Fibroblast of lung (primary cell): Measurements from ENCODE around the gene CSF2. TPM values are rescaled to one million over a fixed set of nuclear protein-coding genes. Genes with fewer than 3 reads are reported as not detected.
A peak's percentile ranks its signal among the peaks of the same experiment; 100 is the strongest.

Experiments
- DNase-seq, 2 donors: peaks; one replicate each; pipeline versions ENCODE4 v3.0.0 to v3.0.0-alpha.2; 2010; ENCODE audit warnings: low read depth in 2 of 2
- H2AFZ ChIP-seq: 2 replicates; pipeline ENCODE4 v1.5.1; 2012; ENCODE audit warnings: low read length, control low read depth, inconsistent platforms
- H3K27ac ChIP-seq: 2 replicates; pipeline ENCODE4 v1.5.1; 2011; ENCODE audit warnings: low read length, control low read depth; ENCODE audit not compliant: insufficient read depth
- H3K27me3 ChIP-seq: 2 replicates; pipeline ENCODE4 v1.5.1; 2011; ENCODE audit warnings: mild to moderate bottlenecking, low read length; ENCODE audit not compliant: control insufficient read depth, insufficient read depth
- H3K36me3 ChIP-seq: 2 replicates; pipeline ENCODE4 v1.5.1; 2011; ENCODE audit warnings: low read length; ENCODE audit not compliant: control insufficient read depth, insufficient read depth
- H3K4me1 ChIP-seq: 2 replicates; pipeline ENCODE4 v1.5.1; 2011; ENCODE audit warnings: low read length; ENCODE audit not compliant: control insufficient read depth, insufficient read depth; ENCODE audit errors: extremely low read depth
- H3K4me2 ChIP-seq: 2 replicates; pipeline ENCODE4 v1.5.1; 2011; ENCODE audit warnings: low read length, control low read depth; ENCODE audit not compliant: insufficient read depth; ENCODE audit errors: extremely low read depth
- H3K4me3 ChIP-seq, 4 experiments: fragments of 200-600 bp in 1 of 4; sonication (generic) in 1 of 4; replicated peaks in 1 of 4; 2 replicates each; pipeline ENCODE4 v1.5.1; 2011 to 2016; ENCODE audit warnings: low read length in 4 of 4, low read depth in 3 of 4, mild to moderate bottlenecking in 3 of 4, control low read depth in 2 of 4, inconsistent platforms in 1 of 4, mixed read lengths in 1 of 4; ENCODE audit not compliant: insufficient read depth in 1 of 4; ENCODE audit errors: control extremely low read depth in 1 of 4
- H3K79me2 ChIP-seq: 2 replicates; pipeline ENCODE4 v1.5.1; 2012; ENCODE audit warnings: mild to moderate bottlenecking, low read length, inconsistent platforms; ENCODE audit not compliant: control insufficient read depth, insufficient read depth
- H3K9ac ChIP-seq: 2 replicates; pipeline ENCODE4 v1.5.1; 2011; ENCODE audit warnings: mild to moderate bottlenecking, low read length, control low read depth; ENCODE audit not compliant: insufficient read depth
- H3K9me3 ChIP-seq: 2 replicates; pipeline ENCODE4 v1.5.1; 2012; ENCODE audit warnings: low read depth, low read length; ENCODE audit not compliant: control insufficient read depth, insufficient read depth
- H4K20me1 ChIP-seq: 2 replicates; pipeline ENCODE4 v1.5.1; 2011; ENCODE audit warnings: low read length; ENCODE audit not compliant: control insufficient read depth, insufficient read depth; ENCODE audit errors: extremely low read depth
- CTCF ChIP-seq, 2 donors: IDR thresholded peaks in 1 of 2; conservative IDR thresholded peaks in 1 of 2; 1 replicate in 1 of 2; 2 replicates in 1 of 2; pipeline ENCODE4 v1.5.1; 2011 to 2012; ENCODE audit warnings: low read length in 2 of 2, control low read depth in 1 of 2, inconsistent platforms in 1 of 2, low read depth in 1 of 2, mild to moderate bottlenecking in 1 of 2
- EZH2 ChIP-seq: IDR thresholded peaks from 2 replicates; pipeline ENCODE4 v1.5.1; 2012; ENCODE audit warnings: low read length, control low read depth, mild to moderate bottlenecking; ENCODE audit errors: missing control alignments
- polyA plus RNA-seq, 2 donors: library from polyadenylated mRNA; depleted of rRNA in 1 of 2; stranded (reverse) in 1 of 2; unstranded in 1 of 2; fragments of >200 nt; gene quantifications; 2 replicates each; pipeline ENCODE4 v1.2.1, GENCODE V29; 2011 to 2012; ENCODE audit warnings: missing spikeins in 1 of 2
- total RNA-seq: library from RNA; depleted of rRNA; stranded (reverse); fragments of >200 nt; gene quantifications from 2 replicates; pipeline ENCODE4 v1.2.1, GENCODE V29; 2014

The CSF2 gene
- total and polyA plus RNA-seq, 2 donors (not counting 1 experiment from before 2014, with no cell fraction given): 0.09 to 0.66 TPM

DNA sequence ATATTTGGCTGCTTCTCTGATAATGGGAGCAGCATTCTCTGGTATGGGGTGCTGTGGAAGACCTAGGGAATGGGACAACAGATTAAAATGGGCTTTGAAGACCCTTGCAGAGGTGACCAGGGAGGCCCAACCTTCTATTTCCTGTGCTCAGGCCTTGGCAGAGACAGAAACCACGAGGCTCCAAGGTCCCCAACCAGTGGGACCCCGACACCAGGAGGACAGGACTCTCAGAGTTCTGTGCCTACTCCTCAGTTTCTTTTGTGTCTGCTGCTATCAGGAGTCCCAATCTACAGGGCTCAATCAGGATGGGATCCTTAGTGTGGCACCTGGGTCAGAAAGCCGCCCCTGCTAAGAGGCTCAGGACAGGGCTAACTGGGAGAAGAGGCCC, 29.3 kb downstream of the CSF2 start:
- peaks cover 23% of the 10 kb centered on the region for H3K4me1 ChIP-seq
- no peak overlapping the region for H2AFZ ChIP-seq

GRCh38 chr5:132103332-132103951, 29.9 kb downstream of the CSF2 start:
- H3K4me2 ChIP-seq: peak overlapping the region; percentile 82
- peak overlapping the region; percentile 95 for H2AFZ ChIP-seq

More for the DNA sequence above, 29.3 kb downstream of the CSF2 start:
- Histone ChIP-seq H3K4me2 (no peak overlapping the region), H3K36me3 (no peaks in the 10 kb centered on the region), H3K27ac (peak overlapping the region; percentile 98), H3K9ac (peak overlapping the region; percentile 35), H4K20me1 (no peaks in the 10 kb centered on the region), H3K9me3 (no peaks in the 10 kb centered on the region), H3K79me2 (no peaks in the 10 kb centered on the region), H3K27me3 (no peaks in the 10 kb centered on the region), H3K4me3 (no peak overlapping the region)
- DNase-seq: no peak
- TF ChIP-seq CTCF (conservative IDR thresholded peaks at IDR 0.05 in 1 of 2, IDR thresholded peaks at IDR 0.05 in 1 of 2; ENCODE audit: low read depth in 1 of 2, low read length in 2 of 2) (no peak), EZH2 (no peak)

GRCh38 chr5:132103969-132104391, 30.4 kb downstream of the CSF2 start:
- Histone ChIP-seq H3K27ac (peak overlapping the region; percentile 98), H3K4me3 (no peak overlapping the region), H3K4me2 (peak overlapping the region; percentile 82), H3K4me1 (peaks cover 22% of the 10 kb centered on the region), H3K27me3 (no peaks in the 10 kb centered on the region), H3K9ac (peak overlapping the region; percentile 30), H3K79me2 (no peaks in the 10 kb centered on the region), H2AFZ (no peak overlapping the region), H3K36me3 (no peaks in the 10 kb centered on the region), H4K20me1 (no peaks in the 10 kb centered on the region), H3K9me3 (no peaks in the 10 kb centered on the region)
- no peak for TF ChIP-seq CTCF (conservative IDR thresholded peaks at IDR 0.05 in 1 of 2, IDR thresholded peaks at IDR 0.05 in 1 of 2; ENCODE audit: low read depth in 1 of 2, low read length in 2 of 2)
- TF ChIP-seq EZH2: no peak
- peak in 1 of 2 donors; percentile 9 for DNase-seq

More at GRCh38 chr5:132103332-132103951, 29.9 kb downstream of the CSF2 start:
- H3K36me3 ChIP-seq: no peaks in the 10 kb centered on the region
- H4K20me1 ChIP-seq: no peaks in the 10 kb centered on the region
- DNase-seq: peak; percentile 93 to 95
- peak in 1 of 2 donors; percentile 7 for TF ChIP-seq CTCF (conservative IDR thresholded peaks at IDR 0.05 in 1 of 2, IDR thresholded peaks at IDR 0.05 in 1 of 2; ENCODE audit: low read depth in 1 of 2, low read length in 2 of 2)
- TF ChIP-seq EZH2: no peak
- no peak overlapping the region for H3K4me3 ChIP-seq
- no peaks in the 10 kb centered on the region for H3K79me2 ChIP-seq
- peak overlapping the region; percentile 98 for H3K27ac ChIP-seq
- no peaks in the 10 kb centered on the region for H3K27me3 ChIP-seq
- no peaks in the 10 kb centered on the region for H3K9me3 ChIP-seq
- H3K9ac ChIP-seq: peak overlapping the region; percentile 62
- peaks cover 23% of the 10 kb centered on the region for H3K4me1 ChIP-seq
